H54 (cell line): Measurements from ENCODE around the gene CRELD1.
"Not testable (repeated sequence)": the region's sequence is repeated elsewhere in the genome, so short reads cannot be mapped to it uniquely, and the experiment has no call there.

ENCODE experiments used
- DNase-seq: peaks from one replicate; pipeline ENCODE4 v3.0.0; 2011; ENCODE audit warnings: low spot score, mixed read lengths; ENCODE audit not compliant: insufficient read length
- FAIRE-seq: peaks from 3 replicates; lab custom pipeline; 2011; peaks lifted over from hg19 to GRCh38; lab: Jason Lieb, UNC
- POLR2A ChIP-seq: IDR thresholded peaks from 2 replicates; pipeline ENCODE4 v1.6.1; 2011; ENCODE audit warnings: low read depth, mild to moderate bottlenecking, low read length

CRELD1 gene, protein sequence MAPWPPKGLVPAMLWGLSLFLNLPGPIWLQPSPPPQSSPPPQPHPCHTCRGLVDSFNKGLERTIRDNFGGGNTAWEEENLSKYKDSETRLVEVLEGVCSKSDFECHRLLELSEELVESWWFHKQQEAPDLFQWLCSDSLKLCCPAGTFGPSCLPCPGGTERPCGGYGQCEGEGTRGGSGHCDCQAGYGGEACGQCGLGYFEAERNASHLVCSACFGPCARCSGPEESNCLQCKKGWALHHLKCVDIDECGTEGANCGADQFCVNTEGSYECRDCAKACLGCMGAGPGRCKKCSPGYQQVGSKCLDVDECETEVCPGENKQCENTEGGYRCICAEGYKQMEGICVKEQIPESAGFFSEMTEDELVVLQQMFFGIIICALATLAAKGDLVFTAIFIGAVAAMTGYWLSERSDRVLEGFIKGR

DNA sequence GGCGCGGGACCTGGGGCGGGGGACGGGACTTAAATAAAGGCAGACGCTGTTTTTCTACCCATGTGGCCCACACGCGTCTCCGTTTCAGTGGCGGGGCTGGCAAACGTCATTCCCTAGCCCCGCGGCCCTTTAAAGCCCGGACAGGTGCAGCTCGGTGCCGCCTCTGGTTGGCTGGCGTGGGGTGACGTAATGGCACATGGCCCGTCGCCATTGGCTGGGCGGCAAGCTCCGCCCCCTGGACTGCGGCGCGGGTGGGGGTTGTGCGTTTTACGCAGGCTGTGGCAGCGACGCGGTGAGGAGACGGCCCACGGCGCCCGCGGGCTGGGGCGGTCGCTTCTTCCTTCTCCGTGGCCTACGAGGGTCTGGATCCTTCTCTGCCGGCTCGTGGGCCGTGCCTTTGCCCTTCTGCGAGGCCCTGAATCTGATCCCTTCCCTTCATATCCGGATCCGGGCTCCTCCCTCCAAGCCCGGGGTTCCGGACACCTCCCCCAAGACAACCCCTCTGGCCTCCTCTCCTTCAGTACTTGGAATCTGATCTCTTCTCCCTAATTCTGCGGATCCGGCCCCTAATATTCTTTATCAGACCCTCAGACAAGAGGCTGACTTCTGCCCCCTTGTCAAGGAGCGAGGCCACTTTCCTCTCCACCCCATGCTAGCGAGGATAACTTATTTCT, at the start of gene CRELD1:
Gene CRELD1, plus strand, starts transcription at position 274 of the 674 bp plus-strand sequence. CDS start 605 bp downstream, outside the sequence.
- TF ChIP-seq POLR2A: peak; percentile 37
- DNase-seq (peak; percentile 90), FAIRE-seq (peak; percentile 82)

DNA sequence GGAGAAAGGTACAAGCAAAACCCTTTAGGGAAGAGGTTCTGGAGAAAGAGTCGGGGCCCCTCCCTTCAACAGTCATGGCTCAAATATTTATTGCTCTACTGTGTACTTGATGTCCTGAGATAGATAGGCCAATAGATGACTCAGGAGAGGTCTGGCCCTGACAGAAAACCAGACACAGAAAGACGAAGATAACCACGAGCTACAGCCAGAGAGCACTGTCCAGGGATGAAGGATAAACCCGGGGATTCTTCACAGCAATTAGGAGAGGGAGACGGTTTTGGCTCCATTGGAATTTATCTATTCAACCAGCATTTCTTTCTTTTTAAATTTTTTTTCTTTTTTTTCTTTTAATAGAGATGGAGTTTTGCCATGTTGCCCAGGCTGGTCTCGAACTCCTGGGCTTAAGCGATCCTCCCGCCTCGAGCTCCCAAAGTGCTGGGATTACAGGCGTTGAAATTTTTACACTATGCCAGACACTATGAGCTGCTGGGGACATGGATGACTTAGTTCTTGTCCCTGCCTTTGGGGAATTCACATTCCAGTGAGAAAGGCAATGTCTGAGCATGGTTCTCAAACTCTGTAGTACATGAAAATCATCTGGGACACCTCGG, 49.0 kb upstream of the CRELD1 start:
- TF ChIP-seq POLR2A: no peak
- FAIRE-seq (peak; percentile 85), DNase-seq (peak; percentile 78)

- TF ChIP-seq POLR2A: no peak
- DNase-seq (no peak), FAIRE-seq (no peak)
Observed at GRCh38 chr3:9886328-9886727, 47.3 kb upstream of the CRELD1 start.

DNA sequence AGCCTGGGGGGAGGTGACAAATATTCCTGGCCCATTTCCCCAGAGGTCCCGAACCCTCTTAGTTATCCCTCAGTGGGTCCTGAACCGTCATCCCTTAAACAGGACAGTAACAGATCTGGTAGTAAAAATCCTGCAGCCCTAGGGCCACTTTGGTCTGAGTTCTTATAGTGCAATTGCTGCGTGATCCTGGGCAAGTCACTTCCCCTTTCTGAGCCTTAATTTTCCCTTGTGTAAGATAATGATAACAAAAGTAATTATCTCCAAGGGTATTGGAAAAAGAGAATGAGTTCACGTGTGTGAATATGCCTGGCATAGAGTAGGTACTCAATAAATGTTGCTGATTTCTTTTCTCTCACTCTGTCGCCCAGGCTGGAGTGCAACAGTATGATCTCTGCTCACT, 46.2 kb upstream of the CRELD1 start:
- DNase-seq (no peak), FAIRE-seq (no peak)
- TF ChIP-seq POLR2A: no peak

DNA sequence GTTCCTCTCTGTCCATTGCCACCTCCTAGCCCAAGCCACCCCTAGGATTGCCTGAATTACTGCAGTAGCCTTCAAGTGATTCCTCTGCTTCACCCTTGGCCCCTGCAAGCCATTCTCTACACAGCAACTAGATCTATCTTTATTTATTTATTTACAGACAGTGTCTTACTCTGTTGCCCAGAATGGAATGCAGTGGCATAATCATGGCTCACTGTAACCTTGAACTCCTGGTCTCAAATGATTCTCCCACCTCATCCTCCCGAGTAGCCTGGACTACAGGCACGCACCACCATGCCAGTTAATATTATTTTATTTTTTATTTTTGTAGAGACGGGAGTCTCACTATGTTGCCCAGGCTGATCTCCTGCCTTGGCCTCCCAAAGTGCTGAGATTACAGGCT, 45.1 kb upstream of the CRELD1 start:
- TF ChIP-seq POLR2A: no peak
- FAIRE-seq (no peak), DNase-seq (no peak)

GRCh38 chr3:9889405-9889804, 44.2 kb upstream of the CRELD1 start:
- no peak for FAIRE-seq
- no peak for DNase-seq
- TF ChIP-seq POLR2A: no peak

DNA sequence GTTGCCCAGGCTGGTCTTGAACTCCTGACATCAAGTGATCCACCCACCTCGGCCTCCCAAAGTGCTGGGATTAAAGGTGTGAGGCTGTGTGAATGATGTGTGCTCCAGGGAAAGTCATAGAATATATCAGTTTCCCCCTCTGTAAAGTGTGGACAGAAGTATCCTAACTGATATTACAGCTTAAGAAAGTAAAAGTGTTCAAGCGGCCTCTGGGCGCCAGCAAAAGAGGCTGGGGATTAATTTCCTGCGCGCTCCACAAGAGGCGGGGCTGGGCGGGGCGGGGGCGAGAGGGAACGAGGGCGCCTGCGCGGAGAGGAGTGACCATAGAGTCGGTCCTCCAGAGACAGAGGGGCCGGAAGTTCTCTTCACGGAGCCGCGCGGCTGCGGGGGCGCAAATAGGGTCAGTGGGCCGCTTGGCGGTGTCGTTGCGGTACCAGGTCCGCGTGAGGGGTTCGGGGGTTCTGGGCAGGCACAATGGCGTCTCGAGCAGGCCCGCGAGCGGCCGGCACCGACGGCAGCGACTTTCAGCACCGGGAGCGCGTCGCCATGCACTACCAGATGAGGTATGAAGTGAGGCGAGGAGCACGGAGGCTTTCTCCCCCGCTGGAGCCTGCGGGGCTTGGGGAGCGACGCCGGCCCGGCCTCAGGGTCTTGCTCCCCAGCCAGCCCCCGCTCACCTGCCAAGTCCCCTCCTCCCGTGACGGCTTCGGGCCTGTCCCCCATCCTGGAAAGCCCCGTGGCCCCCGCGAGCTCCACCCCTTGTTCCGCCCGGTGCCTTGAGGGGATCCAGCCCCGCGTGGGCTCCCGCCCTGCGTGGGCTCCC, 43.2 kb upstream of the CRELD1 start, which contains the start of gene JAGN1:
Gene JAGN1, plus strand, starts transcription at position 362 of the 823 bp plus-strand sequence. Its CDS starts 113 bp downstream, at position 475.
- FAIRE-seq (no peak), DNase-seq (peak; percentile 58)
- TF ChIP-seq POLR2A: peak; percentile 81

DNA sequence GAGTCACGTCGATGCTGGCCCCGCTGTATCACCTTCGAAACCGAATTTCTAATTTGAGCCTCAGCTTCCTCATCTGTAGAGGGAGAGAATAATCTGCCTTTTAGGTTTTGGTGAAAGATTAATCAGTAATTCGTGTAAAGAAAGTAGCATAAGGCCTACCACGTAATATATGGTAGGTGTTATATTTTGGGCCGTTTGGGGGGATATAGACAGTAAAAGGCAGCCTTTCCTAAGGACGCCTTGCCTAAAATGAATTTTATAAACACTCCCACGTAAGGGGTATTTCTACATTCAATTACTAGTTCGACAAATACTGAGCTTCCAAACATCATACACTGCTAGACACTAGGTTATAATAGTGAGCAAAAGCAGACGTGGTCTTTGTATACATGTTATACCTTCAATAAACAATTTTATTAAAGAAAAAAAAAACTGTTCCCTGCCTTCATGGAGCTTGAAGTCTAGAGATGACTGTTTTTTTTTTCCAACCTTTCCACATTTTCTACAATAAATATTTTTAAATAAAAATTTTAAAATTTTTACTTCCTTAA, 42.5 kb upstream of the CRELD1 start:
- FAIRE-seq (no peak), DNase-seq (no peak)
- no peak for TF ChIP-seq POLR2A

DNA sequence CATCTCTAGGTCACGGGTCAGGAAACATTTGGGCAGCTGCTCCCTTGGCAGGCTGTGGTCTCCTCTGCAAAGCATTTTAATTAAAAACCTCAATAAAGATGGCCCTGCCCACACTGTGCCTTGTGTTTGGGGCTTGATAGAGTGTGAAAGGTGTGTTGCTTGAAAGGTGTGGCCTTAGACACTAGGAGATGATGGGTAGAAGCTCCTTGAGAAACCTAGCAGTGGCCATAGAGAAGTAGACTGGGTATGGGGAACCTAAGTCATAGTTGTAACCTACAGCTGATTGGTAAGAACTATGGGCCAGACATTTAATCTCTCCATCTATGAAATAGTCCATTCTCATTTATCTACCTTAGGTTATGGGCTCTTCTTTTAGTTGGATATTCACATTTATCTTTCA, 39.9 kb upstream of the CRELD1 start:
- no peak for TF ChIP-seq POLR2A
- FAIRE-seq (no peak), DNase-seq (no peak)

DNA sequence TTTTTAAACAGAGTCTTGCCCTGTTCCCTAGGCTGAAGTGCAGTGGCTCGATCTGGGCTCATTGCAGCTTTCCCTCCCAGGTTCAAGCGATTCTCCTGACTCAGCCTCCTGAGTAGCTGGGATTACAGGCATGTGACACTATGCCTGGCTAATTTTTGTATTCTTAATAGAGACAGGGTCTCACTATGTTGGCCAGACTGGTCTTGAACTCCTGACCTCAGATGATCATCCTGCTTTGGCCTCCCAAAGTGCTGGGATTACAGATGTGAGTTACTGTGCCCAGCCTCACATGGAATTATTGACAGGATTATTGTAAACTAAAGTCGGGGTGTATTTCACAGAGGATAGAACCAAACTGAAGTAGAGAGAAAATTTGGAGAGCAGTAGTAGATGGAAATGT, 37.9 kb upstream of the CRELD1 start:
- FAIRE-seq, DNase-seq: not testable (repeated sequence)

GRCh38 chr3:9896755-9897407, 36.8 kb upstream of the CRELD1 start:
- not testable (repeated sequence) for FAIRE-seq, DNase-seq

DNA sequence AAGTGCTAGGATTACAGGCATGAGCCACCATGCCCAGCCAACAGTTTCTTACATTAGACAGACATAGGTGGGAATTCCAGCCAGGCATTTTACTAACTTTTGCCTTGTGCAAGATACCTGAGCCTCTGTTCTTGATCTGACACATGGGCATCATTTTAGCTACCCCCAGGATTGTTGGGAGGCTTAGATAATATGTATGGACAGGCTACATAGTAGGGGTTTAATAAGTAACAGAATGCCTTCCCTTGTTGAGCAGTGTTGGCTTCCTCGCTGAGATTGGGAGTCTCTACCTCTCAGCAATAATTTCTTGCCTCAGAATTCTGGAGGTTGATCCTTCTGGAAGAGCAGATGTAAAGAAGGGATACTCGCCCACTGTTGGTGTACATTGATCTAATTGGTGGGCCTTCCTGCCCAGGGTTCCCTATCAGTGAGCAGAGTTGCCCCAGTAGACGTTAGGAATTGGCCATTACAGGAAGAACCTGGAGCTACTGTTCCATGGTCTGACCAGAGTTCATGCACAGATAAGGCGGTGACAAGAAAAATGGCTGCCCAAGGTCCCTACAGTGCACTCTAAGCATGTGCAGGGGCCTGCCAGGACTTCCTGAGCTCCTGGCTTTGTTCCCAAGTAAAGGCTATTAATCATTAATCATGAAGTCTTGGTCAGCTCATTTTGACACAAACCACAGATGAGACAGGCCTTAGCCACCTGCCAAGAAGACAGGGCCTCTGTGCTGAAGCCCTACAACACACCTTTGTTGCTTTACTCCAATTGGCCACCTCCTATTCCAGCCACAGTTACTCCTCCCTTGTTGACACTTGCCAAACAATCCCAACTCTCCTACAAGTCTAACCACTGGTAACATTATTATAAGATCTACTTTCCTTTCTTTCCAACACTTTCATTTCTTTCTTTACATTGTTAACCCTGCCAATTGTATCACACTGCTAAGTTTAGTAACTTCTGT, 35.9 kb upstream of the CRELD1 start:
- no peak for FAIRE-seq
- no peak for DNase-seq
- no peak for TF ChIP-seq POLR2A
